K562 (cell line): ENCODE data around the gene GCSAM. TPM values are rescaled to one million over a fixed set of nuclear protein-coding genes. Genes with fewer than 3 reads are reported as not detected.

Experiments
- ATAC-seq: fragments of 200-7000 bp; cut with Tn5 transposase; 3 replicates; pipeline ENCODE4 v1.9.1; 2020; ENCODE audit warnings: moderate library complexity
- BruUV-seq: library from RNA; stranded (reverse); fragments of 400-500 nt; replicated peaks from 2 replicates; lab custom pipeline; 2021; lab: Mats Ljungman, UMichigan
- CTCF ChIA-PET: fragments of 300-600 bp; formaldehyde crosslinking; extraction: SDS; loops from one replicate; lab custom pipeline; 2021; ENCODE audit warnings: low intra/inter-chr PET ratio; lab: Yijun Ruan, JAX
- POLR2A ChIA-PET: fragments of 300-600, 350-650 bp; sonication (Branson Sonifier 250); formaldehyde crosslinking; extraction: SDS; loops from one replicate; lab custom pipeline; 2021; ENCODE audit warnings: antibody characterized with exemption, inconsistent platforms; lab: Yijun Ruan, JAX
- DNase-seq, 4 experiments: peaks; one replicate each; pipeline versions ENCODE4 v3.0.0 to v3.0.0-alpha.2; 2011 to 2018; ENCODE audit warnings: low spot score in 3 of 4, mixed read lengths in 3 of 4; ENCODE audit errors: extremely low read depth in 1 of 4
- FAIRE-seq: peaks from 2 replicates; lab custom pipeline; 2011; peaks lifted over from hg19 to GRCh38; lab: Jason Lieb, UNC
- H2AFZ ChIP-seq: 2 replicates; pipeline ENCODE4 v1.6.0; 2011; ENCODE audit warnings: low read depth, low read length, control low read depth, inconsistent platforms
- H3K27ac ChIP-seq: fragments of 200-600 bp; 3 replicates; pipeline ENCODE4 v1.8.0; 2011; ENCODE audit warnings: low read depth, mild to moderate bottlenecking, control low read depth, inconsistent platforms, low read length, moderate library complexity, mixed read lengths; ENCODE audit errors: extremely low read depth
- H3K27me3 ChIP-seq, 2 experiments: fragments of 300-600 bp in 1 of 2; 2 replicates in 1 of 2; 3 replicates in 1 of 2; pipeline versions ENCODE4 v1.6.0 to v1.8.0; 2011; ENCODE audit warnings: inconsistent platforms in 2 of 2, low read length in 2 of 2, mild to moderate bottlenecking in 1 of 2, mixed read lengths in 1 of 2, moderate library complexity in 1 of 2; ENCODE audit not compliant: control insufficient read depth in 2 of 2, insufficient read depth in 2 of 2
- H3K36me3 ChIP-seq: fragments of 300-600 bp; 3 replicates; pipeline ENCODE4 v1.8.0; 2011; ENCODE audit warnings: mild to moderate bottlenecking, low read length, inconsistent platforms; ENCODE audit not compliant: control insufficient read depth, insufficient read depth
- H3K4me1 ChIP-seq, 2 experiments: fragments of 200-600 bp in 1 of 2; replicated peaks in 1 of 2; 2 replicates in 1 of 2; 3 replicates in 1 of 2; pipeline versions ENCODE4 v1.5.1 to v1.8.0; 2011; ENCODE audit warnings: inconsistent platforms in 2 of 2, low read length in 2 of 2, mild to moderate bottlenecking in 1 of 2, mixed read lengths in 1 of 2, moderate library complexity in 1 of 2; ENCODE audit not compliant: control insufficient read depth in 2 of 2, insufficient read depth in 2 of 2
- H3K4me2 ChIP-seq: 2 replicates; pipeline ENCODE4 v1.6.1; 2011; ENCODE audit warnings: low read length, control low read depth, inconsistent platforms, mixed read lengths; ENCODE audit not compliant: insufficient read depth
- H3K4me3 ChIP-seq: fragments of 200-600 bp; sonication (generic), shearing (Covaris generic); 2 replicates; pipeline ENCODE4 v1.5.1; 2016; ENCODE audit warnings: control low read depth, inconsistent platforms
- H3K79me2 ChIP-seq: fragments of 200-600 bp; 3 replicates; pipeline ENCODE4 v1.8.0; 2011; ENCODE audit warnings: low read length, inconsistent platforms; ENCODE audit not compliant: control insufficient read depth, insufficient read depth
- H3K9ac ChIP-seq, 2 experiments: 2 replicates each; pipeline versions ENCODE4 v1.6.0 to v1.6.1; 2011; ENCODE audit warnings: low read depth in 2 of 2, low read length in 2 of 2, control low read depth in 1 of 2, inconsistent platforms in 1 of 2, mild to moderate bottlenecking in 1 of 2, mixed read lengths in 1 of 2; ENCODE audit not compliant: insufficient read depth in 1 of 2
- H3K9me1 ChIP-seq: one replicate; pipeline ENCODE4 v1.6.0; 2011; ENCODE audit warnings: inconsistent platforms, mild to moderate bottlenecking, low read length, moderate library complexity; ENCODE audit not compliant: control insufficient read depth, insufficient read depth
- H3K9me3 ChIP-seq: replicated peaks from 2 replicates; pipeline ENCODE4 v1.5.1; 2011; ENCODE audit warnings: low read depth, low read length, inconsistent platforms; ENCODE audit not compliant: control insufficient read depth, insufficient read depth
- H4K20me1 ChIP-seq: replicated peaks from 2 replicates; pipeline ENCODE4 v1.6.1; 2011; ENCODE audit warnings: low read length, inconsistent platforms, mixed read lengths; ENCODE audit not compliant: control insufficient read depth, insufficient read depth
- ARNT ChIP-seq, 2 experiments: fragments of 450-650 bp; IDR thresholded peaks; 2 replicates each; pipeline ENCODE4 v1.6.1; 2016; ENCODE audit warnings: mild to moderate bottlenecking in 1 of 2
- FOXK1 ChIP-seq: sonication (generic); formaldehyde crosslinking; IDR thresholded peaks from 2 replicates; pipeline ENCODE4 v1.8.0; 2022; ENCODE audit warnings: missing genetic modification reagents, mild to moderate bottlenecking, borderline replicate concordance
- GATAD2A ChIP-seq: fragments of 450-650 bp; IDR thresholded peaks from 2 replicates; pipeline ENCODE4 v1.6.1; 2017
- HOXB6 ChIP-seq: fragments of 250-450 bp; sonication (Bioruptor Pico); IDR thresholded peaks from 2 replicates; pipeline ENCODE4 v1.5.1; 2022; ENCODE audit warnings: mild to moderate bottlenecking, borderline replicate concordance
- ID3 ChIP-seq, 2 experiments: fragments of 250-450 bp in 1 of 2; fragments of 450-650 bp in 1 of 2; sonication (Bioruptor Pico) in 1 of 2; IDR thresholded peaks; 2 replicates each; pipeline versions ENCODE4 v1.6.1 to v1.8.0; 2016 to 2021; ENCODE audit warnings: mild to moderate bottlenecking in 2 of 2, moderate library complexity in 2 of 2, missing compliant biosample characterization in 1 of 2, missing genetic modification characterization in 1 of 2
- MGA ChIP-seq: fragments of 450-650 bp; IDR thresholded peaks from 2 replicates; pipeline ENCODE4 v1.6.1; 2016; ENCODE audit warnings: mild to moderate bottlenecking, moderate library complexity
- SMARCA4 ChIP-seq: fragments of 450-650 bp; IDR thresholded peaks from 2 replicates; pipeline ENCODE4 v1.6.1; 2016
- SNRNP70 ChIP-seq: fragments of 200-400 bp; formaldehyde crosslinking; optimal IDR thresholded peaks from 2 replicates; pipeline ENCODE3; 2017; ENCODE audit warnings: low read depth, low read length
- SOX6 ChIP-seq: fragments of 450-650 bp; IDR thresholded peaks from 2 replicates; pipeline ENCODE4 v1.6.1; 2014; ENCODE audit warnings: mild to moderate bottlenecking
- ZBTB26 ChIP-seq: fragments of 450-650 bp; formaldehyde crosslinking; IDR thresholded peaks from 2 replicates; pipeline ENCODE4 v1.4.0; 2022; ENCODE audit warnings: missing genetic modification characterization
- ZNF785 ChIP-seq: fragments of 250-450 bp; sonication (Bioruptor Pico); IDR thresholded peaks from 2 replicates; pipeline ENCODE4 v1.4.0; 2020; ENCODE audit warnings: mild to moderate bottlenecking
- WGBS: fragments of 100-300 bp; shearing (Covaris generic); methylation state at CpG from one replicate; pipeline ENCODE4 v1.1.6; 2016; ENCODE audit warnings: low coverage, mixed read lengths; ENCODE audit not compliant: insufficient coverage; ENCODE audit errors: missing lambda C conversion rate; 5-methylcytosine and 5-hydroxymethylcytosine counted together
- in situ Hi-C: fragments of 300-500 bp; cut with MboI; formaldehyde crosslinking; loops from 4 replicates; pipeline ENCODE4 v1.15.0; 2018; ENCODE audit warnings: inconsistent platforms, mixed read lengths
- intact Hi-C: fragments of 100-400 bp; cut with micrococcal nuclease; formaldehyde crosslinking; loops from 2 replicates; pipeline ENCODE4 v1.14.2; 2022
- polyA plus RNA-seq, 8 experiments: library from polyadenylated mRNA; depleted of rRNA in 4 of 8; stranded (reverse) in 5 of 8; unstranded in 3 of 8; fragments of >200 nt; fragmentation: Nextera tagmentation in 2 of 8; fragmentation: Illumina TruSeq in 1 of 8; extraction: Ambion mirVana in 2 of 8; extraction: Trizol in 1 of 8; gene quantifications; 2 replicates each; pipeline versions ENCODE4 v1.2.1 to v1.2.3, GENCODE V29; 2011 to 2014; ENCODE audit warnings: inconsistent platforms in 1 of 8, missing spikeins in 1 of 8
- total RNA-seq, 7 experiments: library from RNA; depleted of rRNA in 6 of 7; stranded (reverse); fragments of >200 nt in 6 of 7; fragmentation: Illumina TruSeq in 2 of 7; extraction: Trizol in 2 of 7; gene quantifications; 2 replicates each; pipeline versions ENCODE4 v1.2.1 to v1.2.3, GENCODE V29; 2011 to 2021; ENCODE audit warnings: low replicate concordance in 1 of 7

GCSAM gene
- total and polyA plus RNA-seq, 9 of the 15 experiments (the other 6 are each of a cell fraction or from before 2014, with no cell fraction given) = 0.10 TPM; not detected in 8

- H3K4me3 ChIP-seq = no peak overlapping the region
- POLR2A ChIA-PET = no interaction called here
These were observed 494 bp downstream of the GCSAM start for GRCh38 chr3:112132554-112132953.

More at GRCh38 chr3:112132554-112132953, 494 bp downstream of the GCSAM start:
- in situ Hi-C loops = no loop called here
- Histone ChIP-seq H2AFZ (no peak overlapping the region), H3K9me3 (no peaks in the 10 kb centered on the region), H3K4me1 (peaks cover 0 to 7% of the 10 kb centered on the region in 2 experiments; a peak in 1 of 5 replicates), H3K36me3 (no peaks in the 10 kb centered on the region), H3K27ac (no peak overlapping the region), H4K20me1 (no peaks in the 10 kb centered on the region), H3K9ac (no peak overlapping the region), H3K4me2 (no peak overlapping the region), H3K9me1 (no peaks in the 10 kb centered on the region), H3K27me3 (no peaks in the 10 kb centered on the region), H3K79me2 (no peaks in the 10 kb centered on the region)
- intact Hi-C loops = loop anchor here (10.0 kb wide), 1 partner anchor 142 kb away; no protein-coding TSS in a partner anchor
- FAIRE-seq (no peak), ATAC-seq (no peak), DNase-seq (no peak)
- no peak for TF ChIP-seq ARNT (IDR thresholded peaks at IDR 0.05)
- no peak for TF ChIP-seq SMARCA4
- no peak for TF ChIP-seq HOXB6 (CRISPR knock-in tag)
- TF ChIP-seq GATAD2A = no peak
- no peak for TF ChIP-seq MGA
- TF ChIP-seq ID3 (CRISPR knock-in tag; IDR thresholded peaks at IDR 0.05) = no peak
- no peak for TF ChIP-seq ID3 (tag; IDR thresholded peaks at IDR 0.05)
- no peak for TF ChIP-seq SOX6
- no peak for TF ChIP-seq ZNF785 (CRISPR knock-in tag)
- no peak for TF ChIP-seq ZBTB26 (CRISPR knock-in tag)
- TF ChIP-seq SNRNP70 = no peak
- no peak for TF ChIP-seq FOXK1 (CRISPR knock-in tag)
- BruUV-seq = no TSS peak
- CTCF ChIA-PET = no interaction called here
- 0% methylated on average over 1 of the region's 1 CpG for WGBS
